Measurements from ENCODE around the gene SIK3. TPM values are rescaled to one million over a fixed set of nuclear protein-coding genes. Genes with fewer than 3 reads are reported as not detected.

The SIK3 gene
- 10 to 100 TPM; 31.7 to 56.1 (median 45.3) TPM for total RNA-seq

GRCh38 chr11:117098269-117099232, at the start of gene SIK3:
Gene SIK3, minus strand, starts transcription at chr11:117098428. Its CDS starts 13 bp downstream, at chr11:117098415.
- H3K9me3 ChIP-seq: no peaks in the 10 kb centered on the region
- 8% methylated on average over 4 of the region's 78 CpGs; no CpG with 5 or more reads in 1 of the 2 donors for WGBS, 2 donors (ENCODE audit: low coverage in 1 of 2)
- H3K27ac ChIP-seq: peak within 1 kb of the TSS; percentile 95 to 100 (median 98)
- H3K4me1 ChIP-seq: peaks cover 4 to 53% (median 13%) of the 10 kb centered on the region in 3 donors
- H3K36me3 ChIP-seq: no peaks in the 10 kb centered on the region
- H3K27me3 ChIP-seq: no peaks in the 10 kb centered on the region
- TF ChIP-seq EP300 (IDR thresholded peaks at IDR 0.05) (peak; percentile 35), POLR2A (IDR thresholded peaks at IDR 0.05) (peak; percentile 57 to 81), CTCF (IDR thresholded peaks at IDR 0.05) (peak in 3 of 4 experiments; percentile 14 to 76 (median 36)), POLR2AphosphoS5 (IDR thresholded peaks at IDR 0.05) (peak; percentile 90)
- peak within 1 kb of the TSS; percentile 96 to 97 for H3K4me3 ChIP-seq
- ATAC-seq: peak; percentile 93

- TF ChIP-seq CTCF (IDR thresholded peaks at IDR 0.05): no peak
- TF ChIP-seq POLR2AphosphoS5 (IDR thresholded peaks at IDR 0.05): no peak
- no peak for TF ChIP-seq EP300 (IDR thresholded peaks at IDR 0.05)
- no peak for TF ChIP-seq POLR2A (IDR thresholded peaks at IDR 0.05)
- Histone ChIP-seq H3K9me3 (no peaks in the 10 kb centered on the region), H3K27me3 (no peaks in the 10 kb centered on the region), H3K36me3 (peaks cover 0 to 26% of the 10 kb centered on the region in 2 donors), H3K27ac (peak overlapping the region in 3 of 4 donors; percentile 2 to 97 (median 93)), H3K4me1 (peaks cover 0 to 68% (median 22%) of the 10 kb centered on the region in 3 donors), H3K4me3 (peak overlapping the region in 1 of 2 donors; percentile 86)
- ATAC-seq: no peak
- 40 to 58% methylated on average over 4 to 9 of the region's 10 CpGs for WGBS, 2 donors (ENCODE audit: low coverage in 1 of 2)
Observed at GRCh38 chr11:117146521-117146920, 48.3 kb upstream of the SIK3 start.

GRCh38 chr11:117145393-117145761, 47.1 kb upstream of the SIK3 start:
- ATAC-seq: no peak
- H3K4me3 ChIP-seq: peak overlapping the region; percentile 69 to 86
- H3K36me3 ChIP-seq: peaks cover 0 to 26% of the 10 kb centered on the region in 2 donors
- H3K27me3 ChIP-seq: no peaks in the 10 kb centered on the region
- peak overlapping the region; percentile 93 to 99 (median 96) for H3K27ac ChIP-seq
- WGBS, 2 donors (ENCODE audit: low coverage in 1 of 2): 0 to 7% methylated on average over 3 to 5 of the region's 5 CpGs
- no peak for TF ChIP-seq POLR2AphosphoS5 (IDR thresholded peaks at IDR 0.05)
- TF ChIP-seq EP300 (IDR thresholded peaks at IDR 0.05): no peak
- TF ChIP-seq POLR2A (IDR thresholded peaks at IDR 0.05): no peak
- peak in 1 of 4 experiments; percentile 19 for TF ChIP-seq CTCF (IDR thresholded peaks at IDR 0.05)
- H3K4me1 ChIP-seq: peaks cover 0 to 59% (median 22%) of the 10 kb centered on the region in 3 donors
- no peaks in the 10 kb centered on the region for H3K9me3 ChIP-seq

GRCh38 chr11:117144477-117145392, 46.5 kb upstream of the SIK3 start:
- peak overlapping the region; percentile 69 to 86 for H3K4me3 ChIP-seq
- ATAC-seq: peak; percentile 79
- H3K9me3 ChIP-seq: no peaks in the 10 kb centered on the region
- 1% methylated on average over 17 to 18 of the region's 62 CpGs for WGBS, 2 donors (ENCODE audit: low coverage in 1 of 2)
- peaks cover 0 to 52% (median 16%) of the 10 kb centered on the region in 3 donors for H3K4me1 ChIP-seq
- H3K27ac ChIP-seq: peak overlapping the region; percentile 93 to 99 (median 96)
- H3K27me3 ChIP-seq: no peaks in the 10 kb centered on the region
- H3K36me3 ChIP-seq: peaks cover 0 to 26% of the 10 kb centered on the region in 2 donors
- TF ChIP-seq EP300 (IDR thresholded peaks at IDR 0.05): no peak
- peak; percentile 64 for TF ChIP-seq POLR2AphosphoS5 (IDR thresholded peaks at IDR 0.05)
- TF ChIP-seq CTCF (IDR thresholded peaks at IDR 0.05): peak in 1 of 4 experiments; percentile 7
- TF ChIP-seq POLR2A (IDR thresholded peaks at IDR 0.05): no peak

All from gastroesophageal sphincter (tissue), 4 donors.